ENCODE measurements around the gene RAB21. TPM values are rescaled to one million over a fixed set of nuclear protein-coding genes. Genes with fewer than 3 reads are reported as not detected.

The RAB21 gene
- total RNA-seq, result 10 to 100 TPM; 83.4 to 87.8 TPM

- Mint-ChIP-seq H3K27ac (peak within 1 kb of the TSS; percentile 97), H3K9me3 (peaks cover 10% of the 10 kb centered on the region), H3K27me3 (peaks cover 15% of the 10 kb centered on the region), H3K4me3 (peak within 1 kb of the TSS; percentile 93), H3K36me3 (peaks cover 38% of the 10 kb centered on the region), H3K4me1 (peaks cover 33% of the 10 kb centered on the region)
- peak; percentile 99 for DNase-seq
Observed at GRCh38 chr12:71754461-71755145, at the start of gene RAB21. Gene RAB21 (plus strand): TSS chr12:71754863. CDS start chr12:71755130, 267 bp downstream.

- Mint-ChIP-seq H3K27ac (no peak overlapping the region), H3K4me3 (no peak overlapping the region), H3K9me3 (no peaks in the 10 kb centered on the region), H3K4me1 (no peaks in the 10 kb centered on the region), H3K27me3 (no peaks in the 10 kb centered on the region), H3K36me3 (peaks cover 2% of the 10 kb centered on the region)
- no peak for DNase-seq
Observed at GRCh38 chr12:71704920-71705319, 49.7 kb upstream of the RAB21 start.

GRCh38 chr12:71708658-71709057, 46.0 kb upstream of the RAB21 start:
- no peak for DNase-seq
- Mint-ChIP-seq H3K9me3 (peaks cover 19% of the 10 kb centered on the region), H3K27me3 (no peaks in the 10 kb centered on the region), H3K27ac (no peak overlapping the region), H3K4me1 (no peaks in the 10 kb centered on the region), H3K36me3 (peaks cover 5% of the 10 kb centered on the region), H3K4me3 (no peak overlapping the region)

- no peak for DNase-seq
- Mint-ChIP-seq H3K4me1 (no peaks in the 10 kb centered on the region), H3K27ac (no peak overlapping the region), H3K27me3 (no peaks in the 10 kb centered on the region), H3K9me3 (peaks cover 31% of the 10 kb centered on the region), H3K36me3 (peaks cover 5% of the 10 kb centered on the region), H3K4me3 (no peak overlapping the region)
Observed at GRCh38 chr12:71710276-71711125, 44.2 kb upstream of the RAB21 start.

- Mint-ChIP-seq H3K4me3 (no peak overlapping the region), H3K4me1 (no peaks in the 10 kb centered on the region), H3K27me3 (no peaks in the 10 kb centered on the region), H3K9me3 (peaks cover 19% of the 10 kb centered on the region), H3K27ac (no peak overlapping the region), H3K36me3 (no peaks in the 10 kb centered on the region)
- DNase-seq, result no peak
Observed at GRCh38 chr12:71718611-71719010, 36.1 kb upstream of the RAB21 start.

- DNase-seq, result no peak
- no peaks in the 10 kb centered on the region for H3K4me1 Mint-ChIP-seq
- no peak overlapping the region for H3K27ac Mint-ChIP-seq
- H3K36me3 Mint-ChIP-seq, result no peaks in the 10 kb centered on the region
- no peaks in the 10 kb centered on the region for H3K27me3 Mint-ChIP-seq
- no peak overlapping the region for H3K4me3 Mint-ChIP-seq
- peaks cover 11% of the 10 kb centered on the region for H3K9me3 Mint-ChIP-seq
Observed at GRCh38 chr12:71719647-71720370, 34.9 kb upstream of the RAB21 start.

- H3K4me1 Mint-ChIP-seq, result no peaks in the 10 kb centered on the region
- DNase-seq, result no peak
Observed at GRCh38 chr12:71721783-71722505, 32.7 kb upstream of the RAB21 start.

GRCh38 chr12:71725011-71725410, 29.7 kb upstream of the RAB21 start:
- Mint-ChIP-seq H3K27me3 (no peaks in the 10 kb centered on the region), H3K36me3 (no peaks in the 10 kb centered on the region), H3K9me3 (no peaks in the 10 kb centered on the region), H3K27ac (no peak overlapping the region), H3K4me3 (no peak overlapping the region), H3K4me1 (no peaks in the 10 kb centered on the region)
- no peak for DNase-seq

More at GRCh38 chr12:71721783-71722505, 32.7 kb upstream of the RAB21 start:
- no peak overlapping the region for H3K4me3 Mint-ChIP-seq
- no peaks in the 10 kb centered on the region for H3K36me3 Mint-ChIP-seq
- H3K27ac Mint-ChIP-seq, result no peak overlapping the region
- no peaks in the 10 kb centered on the region for H3K9me3 Mint-ChIP-seq
- H3K27me3 Mint-ChIP-seq, result no peaks in the 10 kb centered on the region

GRCh38 chr12:71726548-71726947, 28.1 kb upstream of the RAB21 start:
- no peaks in the 10 kb centered on the region for H3K4me1 Mint-ChIP-seq
- H3K36me3 Mint-ChIP-seq, result no peaks in the 10 kb centered on the region
- H3K27me3 Mint-ChIP-seq, result no peaks in the 10 kb centered on the region
- DNase-seq, result no peak
- H3K9me3 Mint-ChIP-seq, result no peaks in the 10 kb centered on the region
- H3K4me3 Mint-ChIP-seq, result no peak overlapping the region
- H3K27ac Mint-ChIP-seq, result no peak overlapping the region

- DNase-seq, result no peak
- no peaks in the 10 kb centered on the region for H3K9me3 Mint-ChIP-seq
- no peaks in the 10 kb centered on the region for H3K27me3 Mint-ChIP-seq
- no peak overlapping the region for H3K27ac Mint-ChIP-seq
- no peaks in the 10 kb centered on the region for H3K36me3 Mint-ChIP-seq
- H3K4me1 Mint-ChIP-seq, result no peaks in the 10 kb centered on the region
- no peak overlapping the region for H3K4me3 Mint-ChIP-seq
Observed at GRCh38 chr12:71727958-71728357, 26.7 kb upstream of the RAB21 start.

GRCh38 chr12:71730936-71731335, 23.7 kb upstream of the RAB21 start:
- Mint-ChIP-seq H3K4me3 (no peak overlapping the region), H3K9me3 (no peaks in the 10 kb centered on the region)

GRCh38 chr12:71731439-71732356, 23.0 kb upstream of the RAB21 start:
- no peaks in the 10 kb centered on the region for H3K9me3 Mint-ChIP-seq
- no peak overlapping the region for H3K27ac Mint-ChIP-seq
- no peak overlapping the region for H3K4me3 Mint-ChIP-seq
- no peak for DNase-seq
- H3K4me1 Mint-ChIP-seq, result no peaks in the 10 kb centered on the region
- H3K36me3 Mint-ChIP-seq, result no peaks in the 10 kb centered on the region
- H3K27me3 Mint-ChIP-seq, result no peaks in the 10 kb centered on the region

More at GRCh38 chr12:71730936-71731335, 23.7 kb upstream of the RAB21 start:
- H3K27me3 Mint-ChIP-seq, result no peaks in the 10 kb centered on the region
- no peaks in the 10 kb centered on the region for H3K36me3 Mint-ChIP-seq
- DNase-seq, result no peak
- no peak overlapping the region for H3K27ac Mint-ChIP-seq
- no peaks in the 10 kb centered on the region for H3K4me1 Mint-ChIP-seq

GRCh38 chr12:71732357-71732712, 22.3 kb upstream of the RAB21 start:
- no peak overlapping the region for H3K27ac Mint-ChIP-seq
- H3K4me1 Mint-ChIP-seq, result no peaks in the 10 kb centered on the region
- no peak overlapping the region for H3K4me3 Mint-ChIP-seq
- DNase-seq, result no peak
- H3K36me3 Mint-ChIP-seq, result no peaks in the 10 kb centered on the region
- H3K9me3 Mint-ChIP-seq, result no peaks in the 10 kb centered on the region
- no peaks in the 10 kb centered on the region for H3K27me3 Mint-ChIP-seq

GRCh38 chr12:71737197-71737596, 17.5 kb upstream of the RAB21 start:
- H3K36me3 Mint-ChIP-seq, result no peaks in the 10 kb centered on the region
- H3K27me3 Mint-ChIP-seq, result no peaks in the 10 kb centered on the region
- H3K9me3 Mint-ChIP-seq, result no peaks in the 10 kb centered on the region
- DNase-seq, result no peak
- no peak overlapping the region for H3K27ac Mint-ChIP-seq
- no peak overlapping the region for H3K4me3 Mint-ChIP-seq
- no peaks in the 10 kb centered on the region for H3K4me1 Mint-ChIP-seq
